Trophoblast cell (in vitro differentiated cells and primary cell): ENCODE data around the gene BLM.

Source experiments
- DNase-seq, 2 donors: peaks; one replicate each; pipeline ENCODE4 v3.0.0-alpha.2; 2016
- H2AFZ ChIP-seq: 2 replicates; pipeline ENCODE4 v1.6.1; 2013; ENCODE audit warnings: low read length, moderate library complexity, mild to moderate bottlenecking; ENCODE audit not compliant: insufficient read depth, poor library complexity
- H2AK5ac ChIP-seq: 2 replicates; pipeline ENCODE4 v1.6.1; 2013; ENCODE audit warnings: mild to moderate bottlenecking, low read length
- H2BK120ac ChIP-seq: 2 replicates; pipeline ENCODE4 v1.6.1; 2013; ENCODE audit warnings: low read length, mild to moderate bottlenecking, moderate library complexity; ENCODE audit not compliant: insufficient read depth, poor library complexity
- H2BK12ac ChIP-seq: 2 replicates; pipeline ENCODE4 v1.6.1; 2013; ENCODE audit warnings: mild to moderate bottlenecking, low read length, moderate library complexity
- H2BK5ac ChIP-seq: 2 replicates; pipeline ENCODE4 v1.6.1; 2013; ENCODE audit warnings: low read length, low read depth, moderate library complexity, mild to moderate bottlenecking; ENCODE audit not compliant: poor library complexity
- H3K14ac ChIP-seq: 2 replicates; pipeline ENCODE4 v1.6.1; 2013; ENCODE audit warnings: mild to moderate bottlenecking, low read length
- H3K18ac ChIP-seq: 2 replicates; pipeline ENCODE4 v1.6.1; 2013; ENCODE audit warnings: mild to moderate bottlenecking, low read length
- H3K23ac ChIP-seq: 2 replicates; pipeline ENCODE4 v1.6.1; 2013; ENCODE audit warnings: low read length
- H3K27ac ChIP-seq: 2 replicates; pipeline ENCODE4 v1.5.1; 2013; ENCODE audit warnings: low read depth, mild to moderate bottlenecking, inconsistent platforms, low read length, moderate library complexity
- H3K27me3 ChIP-seq: 2 replicates; pipeline ENCODE4 v1.6.1; 2013; ENCODE audit warnings: inconsistent platforms, mild to moderate bottlenecking, low read length, moderate library complexity; ENCODE audit not compliant: insufficient read depth
- H3K36me3 ChIP-seq, 2 experiments: 1 replicate in 1 of 2; 2 replicates in 1 of 2; pipeline ENCODE4 v1.6.1; 2013; ENCODE audit warnings: low read length in 2 of 2, mild to moderate bottlenecking in 2 of 2, moderate library complexity in 1 of 2; ENCODE audit not compliant: insufficient read depth in 2 of 2, control insufficient read depth in 1 of 2
- H3K4ac ChIP-seq: 2 replicates; pipeline ENCODE4 v1.6.1; 2013; ENCODE audit warnings: low read depth, mild to moderate bottlenecking, low read length, moderate library complexity
- H3K4me1 ChIP-seq, 2 experiments: 1 replicate in 1 of 2; 2 replicates in 1 of 2; pipeline ENCODE4 v1.6.1; 2013; ENCODE audit warnings: low read length in 2 of 2, mild to moderate bottlenecking in 2 of 2, moderate library complexity in 1 of 2; ENCODE audit not compliant: insufficient read depth in 2 of 2, control insufficient read depth in 1 of 2
- H3K4me2 ChIP-seq: 2 replicates; pipeline ENCODE4 v1.6.1; 2013; ENCODE audit warnings: inconsistent platforms, mild to moderate bottlenecking, low read length, moderate library complexity
- H3K4me3 ChIP-seq: 2 replicates; pipeline ENCODE4 v1.5.1; 2013; ENCODE audit warnings: mild to moderate bottlenecking, low read depth, low read length, inconsistent platforms
- H3K79me1 ChIP-seq: one replicate; pipeline ENCODE4 v1.6.1; 2013; ENCODE audit warnings: low read length
- H3K79me2 ChIP-seq: 2 replicates; pipeline ENCODE4 v1.6.1; 2013; ENCODE audit warnings: low read length, mild to moderate bottlenecking; ENCODE audit not compliant: control insufficient read depth, insufficient read depth, poor library complexity
- H3K9ac ChIP-seq: 2 replicates; pipeline ENCODE4 v1.6.1; 2013; ENCODE audit warnings: mild to moderate bottlenecking, low read length
- H3K9me3 ChIP-seq: 2 replicates; pipeline ENCODE4 v1.6.1; 2013; ENCODE audit warnings: low read depth, mild to moderate bottlenecking, control low read depth, inconsistent platforms, low read length; ENCODE audit not compliant: insufficient read depth
- H4K12ac ChIP-seq: 2 replicates; pipeline ENCODE4 v1.6.1; 2013; ENCODE audit warnings: low read depth, mild to moderate bottlenecking, low read length, moderate library complexity
- H4K8ac ChIP-seq: 2 replicates; pipeline ENCODE4 v1.6.1; 2013; ENCODE audit warnings: low read depth, mild to moderate bottlenecking, low read length, moderate library complexity
- H4K91ac ChIP-seq: one replicate; pipeline ENCODE4 v1.6.1; 2013; ENCODE audit warnings: low read depth, mild to moderate bottlenecking, low read length, moderate library complexity
- WGBS: extraction: QIAGEN DNeasy Blood & Tissue Kit; methylation state at CpG from one replicate; pipeline ENCODE4 v1.1.7; 2013; ENCODE audit warnings: missing lambda C conversion rate; ENCODE audit not compliant: insufficient read length, insufficient coverage; ENCODE audit errors: extremely low coverage; 5-methylcytosine and 5-hydroxymethylcytosine counted together

The BLM gene

GRCh38 chr15:90790057-90790456, 72.9 kb downstream of the BLM start:
- DNase-seq = no peak
- H3K4me1 ChIP-seq = no peaks in the 10 kb centered on the region

GRCh38 chr15:90790561-90790960, 73.4 kb downstream of the BLM start:
- H3K79me2 ChIP-seq = no peaks in the 10 kb centered on the region
- no peak overlapping the region for H3K4ac ChIP-seq
- H3K4me3 ChIP-seq = no peak overlapping the region
- no peak overlapping the region for H2BK5ac ChIP-seq
- H2BK120ac ChIP-seq = no peak overlapping the region
- no peak overlapping the region for H3K23ac ChIP-seq
- H4K8ac ChIP-seq = no peak overlapping the region
- H3K27me3 ChIP-seq = no peaks in the 10 kb centered on the region
- no peak overlapping the region for H3K9ac ChIP-seq
- H4K91ac ChIP-seq = no peak overlapping the region
- no peak overlapping the region for H3K18ac ChIP-seq
- no peak overlapping the region for H2AK5ac ChIP-seq
- H3K14ac ChIP-seq = no peak overlapping the region
- H3K4me1 ChIP-seq = no peaks in the 10 kb centered on the region
- WGBS = no CpG with 5 or more reads among the region's 4 CpGs
- H2AFZ ChIP-seq = no peak overlapping the region
- H2BK12ac ChIP-seq = no peak overlapping the region
- no peak overlapping the region for H3K4me2 ChIP-seq
- H3K9me3 ChIP-seq = no peaks in the 10 kb centered on the region
- no peak overlapping the region for H4K12ac ChIP-seq
- H3K36me3 ChIP-seq = peaks cover 15 to 17% of the 10 kb centered on the region in 2 experiments
- no peak for DNase-seq
- no peak overlapping the region for H3K27ac ChIP-seq
- no peaks in the 10 kb centered on the region for H3K79me1 ChIP-seq

More at GRCh38 chr15:90790057-90790456, 72.9 kb downstream of the BLM start:
- Histone ChIP-seq H3K4ac (no peak overlapping the region), H3K27ac (no peak overlapping the region), H2BK5ac (no peak overlapping the region), H2AFZ (no peak overlapping the region), H3K4me3 (no peak overlapping the region), H3K27me3 (no peaks in the 10 kb centered on the region), H2AK5ac (no peak overlapping the region), H3K79me1 (no peaks in the 10 kb centered on the region), H3K9me3 (no peaks in the 10 kb centered on the region), H4K12ac (no peak overlapping the region), H4K91ac (no peak overlapping the region), H3K4me2 (no peak overlapping the region), H3K9ac (no peak overlapping the region), H2BK12ac (no peak overlapping the region), H3K18ac (no peak overlapping the region), H3K36me3 (peaks cover 15 to 16% of the 10 kb centered on the region in 2 experiments), H4K8ac (no peak overlapping the region), H3K79me2 (no peaks in the 10 kb centered on the region), H3K23ac (no peak overlapping the region), H3K14ac (no peak overlapping the region), H2BK120ac (no peak overlapping the region)
- WGBS = no CpG with 5 or more reads among the region's 3 CpGs

GRCh38 chr15:90794538-90794937, 77.4 kb downstream of the BLM start:
- Histone ChIP-seq H4K91ac (no peak overlapping the region), H2BK120ac (no peak overlapping the region), H2BK5ac (no peak overlapping the region), H3K9me3 (no peaks in the 10 kb centered on the region), H3K79me1 (no peaks in the 10 kb centered on the region), H3K27me3 (no peaks in the 10 kb centered on the region), H3K79me2 (no peaks in the 10 kb centered on the region), H3K27ac (no peak overlapping the region), H2AFZ (no peak overlapping the region), H3K4me2 (no peak overlapping the region), H3K18ac (no peak overlapping the region), H3K4ac (no peak overlapping the region), H2BK12ac (no peak overlapping the region), H3K4me1 (no peaks in the 10 kb centered on the region), H4K12ac (no peak overlapping the region), H3K14ac (no peak overlapping the region), H3K23ac (no peak overlapping the region), H3K9ac (no peak overlapping the region), H4K8ac (no peak overlapping the region), H3K36me3 (peaks cover 3 to 8% of the 10 kb centered on the region in 2 experiments), H2AK5ac (no peak overlapping the region), H3K4me3 (no peak overlapping the region)
- WGBS = no CpG with 5 or more reads among the region's 2 CpGs
- no peak for DNase-seq

- no peak overlapping the region for H2AFZ ChIP-seq
- no peak for DNase-seq
- no peak overlapping the region for H3K4me3 ChIP-seq
- no peak overlapping the region for H4K12ac ChIP-seq
- H3K27ac ChIP-seq = no peak overlapping the region
- H2AK5ac ChIP-seq = no peak overlapping the region
- no CpG with 5 or more reads among the region's 1 CpG for WGBS
- no peak overlapping the region for H3K4me2 ChIP-seq
- no peak overlapping the region for H3K18ac ChIP-seq
- no peak overlapping the region for H3K9ac ChIP-seq
- no peak overlapping the region for H3K4ac ChIP-seq
- no peaks in the 10 kb centered on the region for H3K79me1 ChIP-seq
- no peak overlapping the region for H2BK5ac ChIP-seq
- H3K14ac ChIP-seq = no peak overlapping the region
- H3K27me3 ChIP-seq = no peaks in the 10 kb centered on the region
- no peaks in the 10 kb centered on the region for H3K4me1 ChIP-seq
- no peaks in the 10 kb centered on the region for H3K9me3 ChIP-seq
- no peak overlapping the region for H2BK120ac ChIP-seq
- no peak overlapping the region for H4K8ac ChIP-seq
- H2BK12ac ChIP-seq = no peak overlapping the region
- H3K79me2 ChIP-seq = no peaks in the 10 kb centered on the region
- H3K36me3 ChIP-seq = peaks cover 3% of the 10 kb centered on the region in 2 experiments
- no peak overlapping the region for H4K91ac ChIP-seq
- H3K23ac ChIP-seq = no peak overlapping the region
These were observed 82.6 kb downstream of the BLM start for GRCh38 chr15:90799639-90800170.
